ENCODE measurements around the gene IGF1R. TPM values are rescaled to one million over a fixed set of nuclear protein-coding genes. Genes with fewer than 3 reads are reported as not detected.

Gene IGF1R
- total RNA-seq, 1 donor from 2014 or later: 23.5 TPM

- Histone ChIP-seq H4K20me1 (ENCODE audit: low read depth) (peaks cover 45% of the 10 kb centered on the region), H3K79me2 (ENCODE audit: low read depth) (peaks cover 12% of the 10 kb centered on the region), H3K9ac (no peak overlapping the region), H3K36me3 (no peaks in the 10 kb centered on the region), H3K4me3 (no peak overlapping the region), H3K27ac (peak overlapping the region; percentile 74), H3K4me2 (peak overlapping the region; percentile 37), H2AFZ (replicated peaks) (no peak overlapping the region), H3F3A (ENCODE audit: low read depth) (peaks cover 18% of the 10 kb centered on the region), H3K4me1 (peaks cover 33% of the 10 kb centered on the region), H3K9me3 (ENCODE audit: low read depth) (no peaks in the 10 kb centered on the region), H3K27me3 (no peaks in the 10 kb centered on the region)
- peaks cover 50% of the 10 kb centered on the region for H3K4me1 Mint-ChIP-seq
- H3K27me3 Mint-ChIP-seq (ENCODE audit: insufficient read depth, low read depth): no peaks in the 10 kb centered on the region
- peak; percentile 56 for DNase-seq (ENCODE audit: low spot score)
- TF ChIP-seq CTCF (IDR thresholded peaks at IDR 0.05): no peak
- TF ChIP-seq EZH2 (IDR thresholded peaks at IDR 0.05): no peak
- no peak for TF ChIP-seq EZH2phosphoT487 (IDR thresholded peaks at IDR 0.05)
- H3K4me3 Mint-ChIP-seq: no peak overlapping the region
- H3K36me3 Mint-ChIP-seq: peaks cover 31% of the 10 kb centered on the region
- H3K9me3 Mint-ChIP-seq: no peaks in the 10 kb centered on the region
- peak overlapping the region; percentile 27 for H3K27ac Mint-ChIP-seq
These were observed 252.0 kb downstream of the IGF1R start for GRCh38 chr15:98900356-98900755.

- TF ChIP-seq CTCF (IDR thresholded peaks at IDR 0.05) (no peak), EZH2 (IDR thresholded peaks at IDR 0.05) (no peak), EZH2phosphoT487 (IDR thresholded peaks at IDR 0.05) (no peak)
- no peak for DNase-seq (ENCODE audit: low spot score)
- Histone ChIP-seq H3K4me1 (peaks cover 33% of the 10 kb centered on the region), H4K20me1 (ENCODE audit: low read depth) (peaks cover 48% of the 10 kb centered on the region), H3F3A (ENCODE audit: low read depth) (peaks cover 18% of the 10 kb centered on the region), H3K27me3 (no peaks in the 10 kb centered on the region), H3K9ac (no peak overlapping the region), H3K4me2 (peak overlapping the region; percentile 37), H3K79me2 (ENCODE audit: low read depth) (peaks cover 13% of the 10 kb centered on the region), H2AFZ (replicated peaks) (no peak overlapping the region), H3K4me3 (no peak overlapping the region), H3K9me3 (ENCODE audit: low read depth) (no peaks in the 10 kb centered on the region), H3K36me3 (no peaks in the 10 kb centered on the region), H3K27ac (peak overlapping the region; percentile 0)
- Mint-ChIP-seq H3K9me3 (no peaks in the 10 kb centered on the region), H3K4me3 (no peak overlapping the region), H3K27me3 (ENCODE audit: insufficient read depth, low read depth) (no peaks in the 10 kb centered on the region), H3K27ac (no peak overlapping the region), H3K36me3 (peaks cover 32% of the 10 kb centered on the region), H3K4me1 (peaks cover 46% of the 10 kb centered on the region)
These were observed 253.2 kb downstream of the IGF1R start for GRCh38 chr15:98901434-98902072.

- no peak for DNase-seq (ENCODE audit: low spot score)
- H2AFZ ChIP-seq (replicated peaks): no peak overlapping the region
- H3K4me1 Mint-ChIP-seq: peaks cover 39% of the 10 kb centered on the region
- H3K36me3 Mint-ChIP-seq: peaks cover 21% of the 10 kb centered on the region
- H3K4me3 Mint-ChIP-seq: no peak overlapping the region
- H3K27me3 ChIP-seq: no peaks in the 10 kb centered on the region
- no peak overlapping the region for H3K4me3 ChIP-seq
- peaks cover 62% of the 10 kb centered on the region for H4K20me1 ChIP-seq (ENCODE audit: low read depth)
- H3K4me2 ChIP-seq: no peak overlapping the region
- no peak overlapping the region for H3K27ac Mint-ChIP-seq
- TF ChIP-seq EZH2phosphoT487 (IDR thresholded peaks at IDR 0.05): no peak
- TF ChIP-seq EZH2 (IDR thresholded peaks at IDR 0.05): no peak
- no peak for TF ChIP-seq CTCF (IDR thresholded peaks at IDR 0.05)
- peaks cover 18% of the 10 kb centered on the region for H3F3A ChIP-seq (ENCODE audit: low read depth)
- no peaks in the 10 kb centered on the region for H3K9me3 Mint-ChIP-seq
- H3K27me3 Mint-ChIP-seq (ENCODE audit: insufficient read depth, low read depth): no peaks in the 10 kb centered on the region
- no peaks in the 10 kb centered on the region for H3K36me3 ChIP-seq
- H3K4me1 ChIP-seq: peaks cover 33% of the 10 kb centered on the region
- no peak overlapping the region for H3K27ac ChIP-seq
- H3K79me2 ChIP-seq (ENCODE audit: low read depth): peaks cover 13% of the 10 kb centered on the region
- H3K9ac ChIP-seq: no peak overlapping the region
- H3K9me3 ChIP-seq (ENCODE audit: low read depth): no peaks in the 10 kb centered on the region
These were observed 254.6 kb downstream of the IGF1R start for GRCh38 chr15:98902931-98903330.

Measured in neural progenitor cell (in vitro differentiated cells).